Esophagus muscularis mucosa (tissue), 4 donors: ENCODE results near the gene TTC7B.

Experiments
- CTCF ChIP-seq, 3 experiments: fragments of 200-600 bp in 2 of 3; fragments of 450-650 bp in 1 of 3; sonication (generic) in 2 of 3; IDR thresholded peaks; one replicate each; pipeline ENCODE4 v1.5.1; 2017 to 2019; ENCODE audit warnings: antibody characterized with exemption in 3 of 3, mild to moderate bottlenecking in 2 of 3, moderate library complexity in 1 of 3
- EP300 ChIP-seq: sonication (generic); formaldehyde crosslinking; IDR thresholded peaks from one replicate; pipeline ENCODE4 v1.6.1; 2017; ENCODE audit warnings: antibody characterized with exemption
- POLR2A ChIP-seq: fragments of 450-650 bp; IDR thresholded peaks from one replicate; pipeline ENCODE4 v1.6.1; 2017; ENCODE audit warnings: antibody characterized with exemption, moderate library complexity, mild to moderate bottlenecking, low read depth
- POLR2AphosphoS5 ChIP-seq, 2 donors: sonication (generic); formaldehyde crosslinking; IDR thresholded peaks; one replicate each; pipeline ENCODE4 v1.6.1; 2017; ENCODE audit warnings: antibody characterized with exemption in 2 of 2

GRCh38 chr14:90758028-90758889 lies 58.0 kb downstream of the TTC7B start:
- peak; percentile 92 to 95 (median 92) for TF ChIP-seq CTCF (IDR thresholded peaks at IDR 0.05)
- no peak for TF ChIP-seq POLR2A
- no peak for TF ChIP-seq EP300
- TF ChIP-seq POLR2AphosphoS5 (IDR thresholded peaks at IDR 0.05) = peak; percentile 78 to 81
